ENCODE results near the gene CALHM2.

DNA sequence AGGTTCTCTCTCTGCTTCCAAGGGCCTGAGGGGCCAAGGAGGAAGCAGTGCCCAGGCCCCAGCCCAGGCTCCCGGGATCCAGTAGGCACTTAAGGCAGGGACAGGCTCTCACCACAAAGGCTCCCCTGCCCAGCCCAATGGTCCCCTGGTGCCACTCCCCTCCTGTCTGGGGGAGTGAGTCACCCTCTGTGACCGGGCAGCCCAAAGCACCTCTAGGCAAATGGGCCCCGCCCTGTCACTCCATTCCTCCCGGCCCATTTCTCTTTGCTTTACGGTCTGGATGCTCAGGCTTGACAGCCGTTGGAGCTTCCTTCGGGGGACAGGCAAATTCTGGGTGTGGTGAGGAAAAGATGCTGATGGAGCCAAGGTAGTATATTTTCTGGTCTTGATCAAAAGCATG lies 27.0 kb upstream of the CALHM2 start, which contains the start of gene CALHM3:
- TF ChIP-seq POLR2AphosphoS5 (IDR thresholded peaks at IDR 0.05; ENCODE audit: low read depth, low read length) (no peak), SIN3A (IDR thresholded peaks at IDR 0.05; ENCODE audit: borderline replicate concordance, insufficient read depth, low read length) (no peak)
- TF ChIP-seq, protein P1, sequence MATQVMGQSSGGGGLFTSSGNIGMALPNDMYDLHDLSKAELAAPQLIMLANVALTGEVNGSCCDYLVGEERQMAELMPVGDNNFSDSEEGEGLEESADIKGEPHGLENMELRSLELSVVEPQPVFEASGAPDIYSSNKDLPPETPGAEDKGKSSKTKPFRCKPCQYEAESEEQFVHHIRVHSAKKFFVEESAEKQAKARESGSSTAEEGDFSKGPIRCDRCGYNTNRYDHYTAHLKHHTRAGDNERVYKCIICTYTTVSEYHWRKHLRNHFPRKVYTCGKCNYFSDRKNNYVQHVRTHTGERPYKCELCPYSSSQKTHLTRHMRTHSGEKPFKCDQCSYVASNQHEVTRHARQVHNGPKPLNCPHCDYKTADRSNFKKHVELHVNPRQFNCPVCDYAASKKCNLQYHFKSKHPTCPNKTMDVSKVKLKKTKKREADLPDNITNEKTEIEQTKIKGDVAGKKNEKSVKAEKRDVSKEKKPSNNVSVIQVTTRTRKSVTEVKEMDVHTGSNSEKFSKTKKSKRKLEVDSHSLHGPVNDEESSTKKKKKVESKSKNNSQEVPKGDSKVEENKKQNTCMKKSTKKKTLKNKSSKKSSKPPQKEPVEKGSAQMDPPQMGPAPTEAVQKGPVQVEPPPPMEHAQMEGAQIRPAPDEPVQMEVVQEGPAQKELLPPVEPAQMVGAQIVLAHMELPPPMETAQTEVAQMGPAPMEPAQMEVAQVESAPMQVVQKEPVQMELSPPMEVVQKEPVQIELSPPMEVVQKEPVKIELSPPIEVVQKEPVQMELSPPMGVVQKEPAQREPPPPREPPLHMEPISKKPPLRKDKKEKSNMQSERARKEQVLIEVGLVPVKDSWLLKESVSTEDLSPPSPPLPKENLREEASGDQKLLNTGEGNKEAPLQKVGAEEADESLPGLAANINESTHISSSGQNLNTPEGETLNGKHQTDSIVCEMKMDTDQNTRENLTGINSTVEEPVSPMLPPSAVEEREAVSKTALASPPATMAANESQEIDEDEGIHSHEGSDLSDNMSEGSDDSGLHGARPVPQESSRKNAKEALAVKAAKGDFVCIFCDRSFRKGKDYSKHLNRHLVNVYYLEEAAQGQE (IDR thresholded peaks at IDR 0.05; ENCODE audit: insufficient read depth in 1 of 2, low read depth in 2 of 2, low read length in 2 of 2): no peak
